Non-pigmented ciliary epithelial cell (primary cell): Measurements from ENCODE around the gene U2AF2.

ENCODE experiments used
- DNase-seq: peaks from one replicate; pipeline ENCODE4 v3.0.0-alpha.2; 2010; ENCODE audit warnings: low read depth

U2AF2 gene

DNA sequence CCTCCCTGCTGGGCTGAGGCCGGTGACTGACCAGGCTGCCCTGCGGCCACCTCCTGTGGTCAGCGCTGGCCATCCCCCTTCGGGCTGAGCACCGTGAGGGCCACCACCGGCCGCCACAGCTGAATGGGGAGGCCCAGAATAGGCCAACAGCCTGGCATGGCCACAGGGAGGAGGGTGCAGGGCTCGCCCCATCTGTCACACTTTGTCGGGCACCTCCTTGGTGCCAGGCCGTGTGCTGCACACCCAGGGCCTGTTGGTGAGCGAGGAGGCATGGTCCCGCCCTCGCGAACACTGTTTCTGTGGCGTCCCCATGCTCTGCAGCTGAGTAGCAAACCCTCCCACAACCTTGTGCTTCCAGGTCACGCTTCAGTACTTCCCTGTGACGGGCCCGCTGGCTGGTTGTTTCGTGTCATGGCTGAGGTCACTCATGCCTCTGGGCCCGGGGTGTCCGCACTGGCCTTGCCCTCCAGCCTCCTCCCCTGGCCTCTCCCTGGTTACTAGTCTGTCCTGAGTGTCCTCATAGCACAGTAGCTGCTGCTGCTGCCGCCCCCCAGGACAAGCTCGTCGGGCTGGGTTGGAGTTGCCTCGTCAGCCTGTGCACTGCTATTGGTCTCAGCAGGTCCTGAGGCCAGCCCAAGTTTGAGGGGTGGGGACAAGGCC, 35.4 kb downstream of the U2AF2 start:
- no peak for DNase-seq

DNA sequence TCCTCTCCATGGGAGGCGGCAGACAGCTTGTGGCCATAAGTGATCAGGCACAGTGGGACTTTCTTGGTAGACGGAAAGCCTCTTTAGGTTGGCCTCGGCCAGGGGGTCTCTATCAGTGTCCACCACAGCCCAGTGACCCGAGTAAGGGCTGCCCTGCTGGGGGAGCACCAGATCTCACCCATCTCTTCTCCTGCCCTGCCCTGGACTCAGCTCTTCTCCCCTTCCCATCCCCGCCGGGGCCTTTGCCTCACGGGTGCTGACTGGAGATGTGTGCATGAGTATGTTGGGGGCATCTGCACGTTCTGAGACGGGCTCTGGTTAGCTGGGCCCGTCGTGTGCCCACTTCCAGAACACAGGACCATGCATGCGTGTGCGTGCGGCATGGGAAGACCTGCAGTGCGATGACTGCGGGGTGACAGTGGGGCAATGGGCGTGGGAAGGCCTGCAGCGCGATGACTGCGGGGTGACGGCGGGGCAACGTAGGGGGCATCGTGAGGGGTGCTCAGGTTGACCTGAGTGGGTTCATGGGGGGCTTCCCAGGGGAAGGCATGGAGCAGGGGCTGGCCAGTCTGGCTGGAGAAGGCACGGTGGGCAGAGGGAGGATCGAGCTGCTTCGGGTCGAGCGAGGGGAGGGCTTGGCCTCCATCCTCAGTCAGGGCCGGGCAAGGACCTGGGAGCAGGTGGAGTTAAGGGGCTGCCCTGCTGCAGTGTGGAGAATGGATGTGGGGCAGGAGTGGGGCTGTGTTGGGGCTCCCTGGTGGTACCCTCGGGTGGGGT, 36.1 kb downstream of the U2AF2 start:
- DNase-seq: no peak

DNA sequence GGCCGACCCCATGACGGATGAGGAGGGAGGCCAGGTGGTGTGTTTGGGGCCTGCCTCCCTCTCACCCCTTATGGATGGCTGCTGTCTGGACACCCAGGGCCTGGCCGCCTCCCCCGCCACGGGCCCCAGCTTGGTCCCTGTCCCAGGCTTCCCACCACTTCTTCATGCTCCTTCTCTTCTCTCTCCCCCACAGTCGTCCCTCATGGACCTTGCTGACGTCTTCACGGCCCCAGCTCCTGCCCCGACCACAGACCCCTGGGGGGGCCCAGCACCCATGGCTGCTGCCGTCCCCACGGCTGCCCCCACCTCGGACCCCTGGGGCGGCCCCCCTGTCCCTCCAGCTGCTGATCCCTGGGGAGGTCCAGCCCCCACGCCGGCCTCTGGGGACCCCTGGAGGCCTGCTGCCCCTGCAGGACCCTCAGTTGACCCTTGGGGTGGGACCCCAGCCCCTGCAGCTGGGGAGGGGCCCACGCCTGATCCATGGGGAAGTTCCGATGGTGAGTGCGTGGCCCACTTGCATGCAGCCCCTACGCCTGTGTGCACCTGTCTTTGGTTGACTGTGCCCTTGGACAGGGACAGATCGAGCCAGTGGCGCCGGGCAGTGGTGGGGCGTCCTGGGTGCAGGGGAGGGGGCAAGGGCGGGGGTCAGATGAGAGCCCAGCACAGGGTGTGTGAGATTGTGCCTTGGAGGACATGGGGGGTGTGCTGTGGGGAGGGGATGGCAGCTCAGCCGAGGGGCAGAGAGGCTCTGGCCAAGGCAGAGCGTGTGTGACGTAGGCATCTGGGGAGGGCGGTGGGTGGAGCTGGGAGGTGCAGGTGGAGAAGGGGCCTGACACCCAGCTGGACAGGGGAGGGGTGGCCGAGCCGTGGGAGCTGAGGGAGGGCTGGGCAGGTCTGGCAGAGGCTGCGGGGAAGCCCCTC, 37.0 kb downstream of the U2AF2 start:
- no peak for DNase-seq

DNA sequence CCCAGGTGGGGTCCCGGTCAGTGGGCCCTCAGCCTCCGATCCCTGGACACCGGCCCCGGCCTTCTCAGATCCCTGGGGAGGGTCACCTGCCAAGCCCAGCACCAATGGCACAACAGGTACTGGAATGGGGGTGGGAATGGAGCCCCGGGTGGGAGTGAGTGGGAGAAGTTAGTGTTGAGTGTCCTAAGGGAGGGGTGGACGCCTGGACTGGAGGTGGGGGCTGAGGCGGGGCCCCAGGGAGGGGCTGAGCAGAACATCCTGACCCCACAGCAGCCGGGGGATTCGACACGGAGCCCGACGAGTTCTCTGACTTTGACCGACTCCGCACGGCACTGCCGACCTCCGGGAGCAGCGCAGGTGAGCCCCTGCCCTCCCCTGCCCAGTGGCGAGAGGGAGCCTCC, 37.8 kb downstream of the U2AF2 start:
- no peak for DNase-seq

DNA sequence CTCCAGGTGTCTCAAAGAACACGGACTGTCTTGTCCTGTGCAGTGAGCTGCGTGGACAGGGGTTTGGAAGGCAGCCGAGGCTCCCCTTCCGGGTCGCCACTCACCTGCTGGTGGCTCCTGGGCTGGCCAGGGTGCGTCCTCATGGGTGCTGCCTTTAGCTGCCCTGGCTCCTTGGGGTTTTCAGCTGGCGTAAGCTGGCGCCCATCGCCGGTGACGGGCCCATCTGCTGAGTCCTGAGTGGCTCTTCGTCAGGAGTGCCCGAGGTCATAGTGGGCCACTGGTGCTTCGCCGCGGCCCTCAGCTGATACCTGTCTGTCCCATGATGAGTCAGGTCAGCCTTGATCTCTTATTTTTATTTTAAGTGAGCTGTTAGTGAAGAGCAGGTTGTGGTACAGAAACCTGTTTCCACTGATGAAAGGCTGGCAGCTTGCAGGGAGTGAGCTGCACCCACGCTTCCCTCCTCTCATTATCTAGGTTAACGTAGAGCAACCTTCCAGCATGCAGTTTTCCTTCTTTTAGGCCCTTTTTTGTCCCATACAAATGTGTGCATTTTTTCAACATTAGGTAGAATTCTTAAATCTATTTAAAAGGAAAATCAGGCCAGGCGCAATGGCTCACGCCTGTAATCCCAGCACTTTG, 38.6 kb downstream of the U2AF2 start:
- DNase-seq: no peak

DNA sequence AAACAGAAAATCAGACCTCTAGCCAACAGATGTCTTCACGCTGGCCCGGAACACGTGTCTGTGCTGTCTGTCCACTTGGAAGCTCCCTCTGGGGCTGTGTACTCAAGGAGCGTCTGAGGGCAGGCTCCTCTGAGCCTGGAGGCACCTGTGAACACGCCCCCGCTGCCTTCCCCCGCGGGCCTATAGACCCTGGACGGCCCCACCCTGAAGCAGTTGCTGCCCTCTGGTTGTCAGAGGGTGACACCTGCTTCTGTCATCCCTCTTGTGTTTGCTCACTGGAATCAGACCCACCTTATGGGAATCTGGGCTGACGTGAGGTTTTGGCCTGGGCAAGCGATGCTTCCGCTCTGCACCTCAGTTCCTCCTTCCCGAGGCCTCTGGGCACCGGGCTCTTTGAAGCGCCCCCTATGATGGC, 39.4 kb downstream of the U2AF2 start:
- no peak for DNase-seq

DNA sequence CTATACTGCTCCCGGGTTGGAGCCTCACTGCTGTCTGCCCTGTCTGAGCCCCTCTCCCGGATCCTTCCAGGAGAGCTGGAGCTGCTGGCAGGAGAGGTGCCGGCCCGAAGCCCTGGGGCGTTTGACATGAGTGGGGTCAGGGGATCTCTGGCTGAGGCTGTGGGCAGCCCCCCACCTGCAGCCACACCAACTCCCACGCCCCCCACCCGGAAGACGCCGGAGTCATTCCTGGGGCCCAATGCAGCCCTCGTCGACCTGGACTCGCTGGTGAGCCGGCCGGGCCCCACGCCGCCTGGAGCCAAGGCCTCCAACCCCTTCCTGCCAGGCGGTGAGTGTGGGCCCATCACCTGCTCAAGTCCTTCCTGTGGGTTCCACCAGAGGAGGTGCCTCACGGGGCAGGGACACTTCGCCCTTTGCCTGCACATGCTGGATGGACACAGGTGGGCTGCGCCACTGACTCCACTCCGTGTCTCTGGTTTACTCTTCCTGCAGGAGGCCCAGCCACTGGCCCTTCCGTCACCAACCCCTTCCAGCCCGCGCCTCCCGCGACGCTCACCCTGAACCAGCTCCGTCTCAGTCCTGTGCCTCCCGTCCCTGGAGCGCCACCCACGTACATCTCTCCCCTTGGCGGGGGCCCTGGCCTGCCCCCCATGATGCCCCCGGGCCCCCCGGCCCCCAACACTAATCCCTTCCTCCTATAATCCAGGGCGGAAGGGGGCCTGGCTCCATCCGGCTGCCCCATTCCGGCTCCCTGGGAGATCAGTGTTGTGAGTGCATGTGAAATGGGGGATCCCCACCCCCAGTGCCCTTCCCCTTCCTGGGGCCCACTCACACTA, 40.0 kb downstream of the U2AF2 start:
- no peak for DNase-seq

DNA sequence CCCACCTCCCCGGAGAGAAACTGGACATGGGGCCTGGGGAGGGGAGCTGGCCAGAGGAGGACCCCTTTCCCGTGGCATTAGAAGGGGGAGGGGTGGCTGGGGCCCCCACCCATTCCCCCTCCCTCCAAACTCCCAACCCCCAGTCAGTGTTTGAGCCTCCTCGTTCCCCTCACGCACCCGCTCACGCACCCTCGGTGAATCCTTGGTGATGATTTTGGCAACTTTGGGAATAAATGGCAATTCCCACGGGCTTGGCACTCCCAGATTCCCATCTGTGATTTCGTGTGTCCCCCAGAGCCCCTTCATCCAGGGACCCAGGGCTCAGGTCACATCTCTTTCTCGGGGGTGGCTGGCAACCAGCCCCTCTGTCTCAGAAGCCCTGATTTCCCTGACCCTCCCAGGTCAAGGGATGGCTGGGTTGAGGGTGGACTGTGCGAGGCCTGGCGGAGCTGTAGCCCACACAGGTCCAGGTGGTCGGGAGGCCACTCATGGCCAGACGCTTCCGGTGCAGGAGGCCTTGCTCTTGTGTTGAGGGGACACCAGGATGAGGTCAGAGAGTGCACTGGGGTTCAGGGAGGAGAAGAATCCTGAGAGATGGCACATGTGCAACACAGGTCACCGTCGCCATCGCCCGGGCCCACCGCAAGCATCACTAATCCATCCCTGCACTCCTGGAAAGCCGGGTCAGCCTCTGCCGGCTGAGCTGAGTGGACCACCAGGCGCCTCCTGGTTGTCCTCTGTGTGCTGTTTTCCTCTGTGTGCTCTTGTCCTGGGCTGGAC, 40.9 kb downstream of the U2AF2 start:
- no peak for DNase-seq

DNA sequence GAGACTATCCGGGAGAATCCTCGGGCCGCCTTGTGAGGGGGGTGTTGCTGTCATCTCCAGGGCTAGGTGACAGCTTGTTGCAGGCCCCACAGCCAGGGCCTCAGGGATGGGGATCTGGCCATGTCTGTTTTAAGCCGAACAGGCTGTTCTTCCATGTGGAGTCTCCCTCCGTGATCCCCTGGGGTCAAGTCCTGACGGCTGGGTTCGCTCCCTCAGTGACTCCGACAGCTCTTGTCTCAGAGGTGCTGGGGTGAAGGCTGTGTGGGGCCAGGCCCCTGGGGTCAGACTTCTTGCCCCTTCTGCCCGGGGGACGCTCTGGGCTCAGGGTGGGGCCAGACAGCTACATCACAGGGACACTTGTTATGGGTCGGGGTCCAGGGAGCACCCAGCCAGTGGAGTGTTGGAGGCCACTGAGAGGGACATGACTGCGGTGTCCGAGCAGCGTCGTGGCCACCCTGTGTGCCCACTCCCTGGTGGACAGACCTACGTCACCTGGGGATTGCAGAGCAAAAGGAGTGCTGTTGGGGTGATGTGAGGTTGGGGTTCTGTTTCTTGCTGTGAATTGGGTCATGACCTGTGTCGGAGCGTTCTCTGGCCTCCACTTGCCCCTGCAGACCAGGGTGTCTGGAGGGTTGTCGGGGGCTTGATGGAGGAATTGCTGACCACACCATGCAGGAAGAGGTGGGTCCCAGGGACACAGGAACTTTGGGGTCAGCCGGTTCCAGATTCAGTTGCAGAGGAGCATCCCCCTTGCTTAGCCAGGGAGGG, 41.6 kb downstream of the U2AF2 start:
- DNase-seq: no peak

DNA sequence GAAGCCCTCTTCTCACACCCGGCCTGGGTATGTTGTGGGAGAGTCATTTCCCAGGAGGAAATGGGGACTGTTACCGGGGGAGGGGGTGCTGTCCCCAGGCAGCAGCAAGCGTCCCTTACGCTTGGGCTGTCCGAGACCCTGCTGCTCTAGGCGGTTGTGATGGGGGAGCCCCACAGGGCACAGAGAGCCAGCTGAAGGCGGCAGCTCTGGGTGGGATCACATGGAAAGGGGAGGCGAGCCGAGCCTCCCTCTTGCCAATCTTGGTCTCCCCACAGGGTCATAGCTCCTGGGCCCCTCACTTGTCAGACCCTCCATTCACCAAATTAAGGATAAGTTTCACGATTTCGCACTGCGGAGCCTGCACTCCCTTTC, 42.2 kb downstream of the U2AF2 start:
- DNase-seq: no peak

DNA sequence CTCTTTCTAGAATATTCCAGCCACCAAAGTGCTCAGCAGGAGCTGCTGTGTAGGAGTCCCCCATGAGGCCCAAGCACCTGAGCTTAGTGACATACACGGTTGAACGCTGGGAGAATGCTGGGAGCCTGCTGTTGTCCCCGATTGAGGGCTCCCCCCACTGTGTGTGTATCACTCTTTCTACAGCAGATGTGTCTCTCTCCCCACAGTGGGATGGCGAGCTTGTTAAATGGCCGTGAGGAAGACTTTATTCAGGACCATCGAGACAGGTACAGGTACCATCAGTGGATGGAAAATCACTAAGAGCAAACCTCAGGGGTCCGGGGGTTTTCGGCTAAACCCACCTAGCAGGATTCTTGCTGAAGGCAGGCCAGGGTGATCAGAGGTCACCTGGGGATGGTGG, 42.9 kb downstream of the U2AF2 start:
- DNase-seq: no peak

DNA sequence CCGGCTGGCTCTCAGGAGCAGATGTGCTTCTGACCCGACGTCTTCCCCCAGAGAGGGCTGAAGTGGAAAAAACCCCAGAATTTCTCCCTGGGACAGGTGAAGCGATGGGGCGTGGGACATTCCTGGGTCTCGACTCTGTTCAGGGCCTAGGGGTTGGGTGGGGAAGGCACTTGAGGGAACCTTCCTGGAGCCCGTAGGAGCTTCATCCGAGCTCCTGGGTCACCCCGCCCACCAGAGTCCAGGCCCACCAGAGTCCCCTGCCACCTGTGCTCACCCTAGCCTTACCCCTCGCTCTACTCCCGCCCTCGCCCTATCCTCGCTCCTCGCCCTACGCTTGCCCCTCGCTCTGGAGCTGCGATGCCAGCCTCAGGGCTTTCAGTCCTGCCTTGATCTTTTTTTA, 43.4 kb downstream of the U2AF2 start:
- DNase-seq: no peak

DNA sequence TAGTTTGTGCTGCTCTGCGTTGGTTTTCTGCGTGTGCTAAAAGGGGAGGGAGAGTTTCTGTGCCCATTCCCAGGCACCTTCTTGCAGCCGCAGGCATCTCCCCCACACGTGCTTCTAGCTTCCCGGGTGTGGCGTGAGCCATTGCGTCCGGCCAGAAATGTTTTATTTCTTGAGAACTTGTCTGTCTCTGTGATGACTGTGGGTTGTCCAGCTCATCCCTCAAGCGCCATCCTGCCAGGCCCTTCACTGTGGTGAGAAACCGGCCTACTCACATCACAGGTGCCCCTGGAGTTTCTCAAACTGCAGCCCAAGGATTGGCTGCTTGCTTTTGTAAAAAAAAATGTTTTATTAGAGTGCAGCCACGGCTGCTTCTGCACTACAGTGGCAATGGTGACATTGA, 44.4 kb downstream of the U2AF2 start:
- DNase-seq: no peak

DNA sequence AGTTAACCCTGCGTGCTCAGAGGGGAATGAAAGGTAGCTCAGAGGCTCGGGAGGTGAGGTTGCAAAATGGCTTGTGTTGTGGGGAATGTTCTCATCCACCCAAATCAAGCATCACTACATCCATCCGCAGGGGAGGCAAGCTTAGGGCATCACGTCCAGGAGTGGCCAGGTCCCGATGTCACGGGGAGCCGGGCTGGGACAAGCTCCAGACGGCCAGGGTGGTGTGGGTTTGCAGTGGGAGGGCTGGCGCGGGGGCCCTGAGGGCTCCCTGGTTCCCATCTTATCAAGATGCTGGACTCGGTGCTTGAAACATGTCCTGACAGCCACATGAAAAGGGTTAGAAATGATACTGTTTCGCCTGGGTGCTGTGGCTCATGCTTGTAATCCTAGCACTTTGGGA, 46.0 kb downstream of the U2AF2 start:
- no peak for DNase-seq

DNA sequence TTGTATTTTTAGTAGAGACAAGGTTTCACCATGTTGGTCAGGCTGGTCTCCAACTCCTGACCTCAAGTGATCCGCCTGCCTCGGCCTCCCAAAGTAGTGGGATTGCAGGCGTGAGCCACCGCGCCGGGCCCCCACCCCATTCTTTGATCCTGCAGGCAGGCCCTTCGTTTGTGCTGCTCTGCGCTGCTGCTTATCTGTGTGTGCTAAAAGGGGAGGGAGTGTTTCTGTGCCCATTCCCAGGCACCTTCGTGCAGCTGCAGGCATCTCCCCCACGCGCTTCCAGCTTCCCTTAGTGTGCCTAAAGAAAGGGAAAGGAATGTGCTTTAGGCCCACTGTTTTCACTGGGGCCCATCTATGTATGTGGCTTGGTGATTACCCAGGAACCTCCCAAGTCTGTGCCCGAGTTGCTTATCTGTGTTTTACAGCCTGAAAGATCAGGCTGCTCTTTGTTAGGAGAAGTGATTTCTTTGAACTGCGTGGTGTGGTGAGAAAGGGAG, 47.3 kb downstream of the U2AF2 start:
- DNase-seq: no peak

DNA sequence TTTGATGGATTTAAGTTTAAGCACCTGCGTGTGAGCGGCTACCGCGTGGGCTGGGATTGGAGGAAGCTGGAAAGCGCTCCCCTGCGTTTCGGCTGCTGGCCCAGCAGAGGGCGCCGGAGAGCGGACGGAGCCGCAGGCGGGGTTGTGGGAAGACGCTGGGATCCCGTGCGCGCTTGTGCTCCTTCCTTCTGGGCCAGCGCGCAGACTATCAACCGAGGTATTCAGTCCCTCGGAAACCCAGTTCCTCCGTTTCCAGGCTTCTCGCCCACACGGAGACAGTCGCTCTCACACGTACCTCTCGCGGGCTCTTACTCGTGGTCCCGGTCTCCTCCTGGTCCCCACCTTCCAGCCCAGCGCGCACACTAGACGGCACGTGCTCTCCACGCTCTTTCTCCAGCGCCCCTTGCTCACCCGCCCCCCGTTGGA, 49.0 kb downstream of the U2AF2 start:
- no peak for DNase-seq

DNA sequence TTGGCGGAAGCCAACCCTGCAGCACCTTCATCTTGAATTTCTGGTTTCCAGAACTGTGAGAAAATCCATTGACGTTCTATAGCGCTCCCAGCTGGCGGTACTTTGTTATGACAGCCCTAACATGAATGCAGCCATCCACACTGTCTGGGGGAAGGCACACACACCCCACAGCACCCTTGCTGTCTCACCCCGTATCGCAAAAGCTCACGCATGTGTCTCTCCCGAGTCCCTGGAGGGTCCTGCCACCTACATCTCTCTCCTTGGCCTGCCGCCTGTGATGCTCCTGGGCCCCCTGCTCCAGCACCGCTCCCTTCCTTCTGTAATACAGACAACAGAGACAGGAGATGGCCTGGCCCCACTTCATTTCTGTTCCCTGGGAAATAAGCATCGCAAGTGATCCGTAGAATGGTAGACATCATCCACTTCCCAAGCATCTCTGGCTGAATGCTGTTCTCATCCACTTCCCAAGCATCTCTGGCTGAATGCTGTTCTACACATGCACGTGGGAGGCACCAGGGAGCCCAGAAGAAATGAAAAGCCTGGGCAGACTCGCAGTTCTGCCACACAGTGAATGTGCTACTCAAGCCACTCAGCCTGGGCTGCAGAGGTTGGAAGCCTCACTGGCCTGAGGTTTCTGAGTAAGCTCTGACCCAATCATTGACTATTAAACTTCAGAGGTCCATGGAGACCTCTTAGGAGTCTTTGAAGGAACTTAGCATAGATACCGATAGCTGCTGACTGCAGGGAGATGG, 49.8 kb downstream of the U2AF2 start:
- DNase-seq: no peak

DNA sequence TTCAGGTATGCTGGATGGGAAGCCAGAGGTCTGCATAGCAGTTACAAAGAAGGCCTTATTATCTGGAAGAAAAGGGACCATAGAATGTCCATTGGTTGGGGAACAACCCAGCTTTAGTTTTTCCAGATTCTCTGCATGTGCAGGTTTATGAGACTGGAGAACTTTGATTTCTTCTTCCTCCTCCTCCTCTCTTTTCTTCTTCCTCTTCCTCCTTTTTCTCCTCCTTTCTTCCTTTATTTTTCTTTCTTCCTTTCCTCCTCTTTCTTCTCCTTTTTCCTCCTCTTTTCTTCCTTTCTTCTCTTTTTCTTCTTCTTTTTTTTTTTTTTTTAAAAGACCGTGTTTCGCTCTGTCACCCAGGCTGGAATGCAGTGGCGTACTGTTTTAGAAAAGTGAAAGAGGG, 51.1 kb downstream of the U2AF2 start:
- DNase-seq: no peak

DNA sequence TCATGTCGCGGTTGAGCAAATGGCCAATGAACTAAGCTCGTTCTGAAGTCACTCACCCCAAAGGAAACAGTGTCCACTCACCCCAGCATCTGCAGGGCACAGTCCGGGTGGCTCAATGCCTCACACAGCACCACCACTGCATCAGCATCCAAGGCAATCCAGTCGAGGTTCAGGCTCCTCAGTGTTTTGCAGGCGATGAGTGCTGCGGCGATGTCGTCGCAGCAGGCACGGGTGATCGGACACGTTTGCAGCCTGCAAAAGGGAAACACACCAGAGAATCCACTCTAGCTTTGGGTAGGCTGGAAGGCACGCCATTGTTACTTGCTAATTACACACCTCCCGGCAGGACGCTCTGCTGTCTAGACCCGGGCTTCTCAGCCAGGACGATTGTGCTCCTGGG, 56.9 kb downstream of the U2AF2 start:
- DNase-seq: no peak
